ENCODE data around the gene PLTP. TPM values are rescaled to one million over a fixed set of nuclear protein-coding genes. Genes with fewer than 3 reads are reported as not detected.

Gene PLTP
- total and polyA plus RNA-seq, 2 of the 13 experiments (the other 11 are each of a cell fraction or from before 2014, with no cell fraction given) = 16.9 to 28.6 TPM

DNA sequence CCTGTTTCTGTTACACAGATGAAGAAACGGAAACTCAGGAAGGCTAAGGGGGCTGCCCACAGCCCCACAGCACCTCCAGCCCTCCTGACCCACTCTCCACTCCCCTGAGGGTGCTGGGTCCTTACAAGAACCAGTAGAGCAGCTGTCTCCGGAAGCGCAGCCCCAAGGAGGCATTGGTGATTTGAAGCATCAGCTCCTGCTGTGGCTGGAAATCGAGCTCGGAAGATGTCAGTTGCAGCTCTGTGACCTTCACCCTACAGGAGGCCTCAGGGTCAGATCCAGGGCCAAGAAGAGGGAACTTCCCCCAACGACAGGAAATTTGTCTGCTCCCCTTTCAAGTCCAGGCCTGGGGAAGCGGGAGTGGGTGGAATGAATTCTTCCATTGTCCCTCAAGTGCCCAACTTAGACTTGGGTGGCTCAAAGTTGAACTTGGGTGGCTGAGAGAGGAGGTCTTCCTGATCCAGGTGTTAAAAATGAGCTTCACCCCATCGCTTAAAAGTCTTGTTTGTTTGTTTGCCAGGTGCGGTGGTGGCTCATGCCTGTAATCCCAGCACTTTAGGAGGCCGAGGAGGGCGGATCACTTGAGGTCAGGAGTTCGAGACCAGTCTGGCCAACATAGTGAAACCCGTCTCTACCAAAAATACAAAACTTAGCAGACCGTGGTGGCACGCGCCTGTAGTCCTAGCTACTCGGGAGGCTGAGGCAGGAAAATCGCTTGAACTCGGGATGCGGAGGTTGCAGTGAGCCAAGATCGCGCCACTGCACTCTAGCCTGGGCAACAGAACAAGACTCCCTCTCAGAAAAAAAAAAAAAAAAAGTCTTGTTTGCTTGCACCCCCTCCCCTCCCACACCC, 1.9 kb downstream of the PLTP start (continued):
- TF ChIP-seq THAP8 (CRISPR knock-in tag; IDR thresholded peaks at IDR 0.05; ENCODE audit: borderline replicate concordance) (no peak), KLF9 (CRISPR knock-in tag; IDR thresholded peaks at IDR 0.05; ENCODE audit: low read depth) (no peak), ZNF292 (CRISPR knock-in tag; IDR thresholded peaks at IDR 0.05; ENCODE audit: borderline replicate concordance, low read depth) (no peak; the same call in 1 of the 2 replicates), SMARCE1 (IDR thresholded peaks at IDR 0.05; ENCODE audit: borderline replicate concordance) (no peak), MLLT10 (CRISPR knock-in tag; IDR thresholded peaks at IDR 0.05) (no peak), MAFF (IDR thresholded peaks at IDR 0.05; ENCODE audit: low read depth, low read length) (no peak), IRF2 (CRISPR knock-in tag; IDR thresholded peaks at IDR 0.05) (no peak), ZNF432 (CRISPR knock-in tag; IDR thresholded peaks at IDR 0.05; ENCODE audit: borderline replicate concordance) (no peak), SKI (IDR thresholded peaks at IDR 0.05; ENCODE audit: partially characterized antibody) (peak; percentile 55), ZNF12 (CRISPR knock-in tag; IDR thresholded peaks at IDR 0.05) (no peak), PRDM4 (CRISPR knock-in tag; IDR thresholded peaks at IDR 0.05; ENCODE audit: borderline replicate concordance) (no peak), PLSCR1 (CRISPR knock-in tag; IDR thresholded peaks at IDR 0.05; ENCODE audit: borderline replicate concordance) (no peak), ESRRA (CRISPR knock-in tag; IDR thresholded peaks at IDR 0.05; ENCODE audit: low read depth) (peak; percentile 87), ZNF207 (IDR thresholded peaks at IDR 0.05; ENCODE audit: borderline replicate concordance) (no peak), PHF8 (CRISPR knock-in tag; IDR thresholded peaks at IDR 0.05) (peak; percentile 37), GFI1 (CRISPR knock-in tag; IDR thresholded peaks at IDR 0.05; ENCODE audit: borderline replicate concordance) (no peak), HNF4G (IDR thresholded peaks at IDR 0.05; ENCODE audit: borderline replicate concordance, low read depth, low read length) (0 out of 2 replicates have a peak, but pooled peaks have one; percentile 22), HNF4G (CRISPR knock-in tag; IDR thresholded peaks at IDR 0.05; ENCODE audit: borderline replicate concordance, low read depth) (peak; percentile 21; the same call in 1 of the 2 replicates), RELA (CRISPR knock-in tag; IDR thresholded peaks at IDR 0.05) (no peak)
- TF ChIP-seq, protein P1, sequence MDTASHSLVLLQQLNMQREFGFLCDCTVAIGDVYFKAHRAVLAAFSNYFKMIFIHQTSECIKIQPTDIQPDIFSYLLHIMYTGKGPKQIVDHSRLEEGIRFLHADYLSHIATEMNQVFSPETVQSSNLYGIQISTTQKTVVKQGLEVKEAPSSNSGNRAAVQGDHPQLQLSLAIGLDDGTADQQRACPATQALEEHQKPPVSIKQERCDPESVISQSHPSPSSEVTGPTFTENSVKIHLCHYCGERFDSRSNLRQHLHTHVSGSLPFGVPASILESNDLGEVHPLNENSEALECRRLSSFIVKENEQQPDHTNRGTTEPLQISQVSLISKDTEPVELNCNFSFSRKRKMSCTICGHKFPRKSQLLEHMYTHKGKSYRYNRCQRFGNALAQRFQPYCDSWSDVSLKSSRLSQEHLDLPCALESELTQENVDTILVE (CRISPR knock-in tag; IDR thresholded peaks at IDR 0.05) = 0 out of 2 replicates have a peak, but pooled peaks have one; percentile 12
- TF ChIP-seq, protein P2, sequence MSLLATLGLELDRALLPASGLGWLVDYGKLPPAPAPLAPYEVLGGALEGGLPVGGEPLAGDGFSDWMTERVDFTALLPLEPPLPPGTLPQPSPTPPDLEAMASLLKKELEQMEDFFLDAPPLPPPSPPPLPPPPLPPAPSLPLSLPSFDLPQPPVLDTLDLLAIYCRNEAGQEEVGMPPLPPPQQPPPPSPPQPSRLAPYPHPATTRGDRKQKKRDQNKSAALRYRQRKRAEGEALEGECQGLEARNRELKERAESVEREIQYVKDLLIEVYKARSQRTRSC (CRISPR knock-in tag; IDR thresholded peaks at IDR 0.05; ENCODE audit: low read depth) = no peak
- TF ChIP-seq, protein P3, sequence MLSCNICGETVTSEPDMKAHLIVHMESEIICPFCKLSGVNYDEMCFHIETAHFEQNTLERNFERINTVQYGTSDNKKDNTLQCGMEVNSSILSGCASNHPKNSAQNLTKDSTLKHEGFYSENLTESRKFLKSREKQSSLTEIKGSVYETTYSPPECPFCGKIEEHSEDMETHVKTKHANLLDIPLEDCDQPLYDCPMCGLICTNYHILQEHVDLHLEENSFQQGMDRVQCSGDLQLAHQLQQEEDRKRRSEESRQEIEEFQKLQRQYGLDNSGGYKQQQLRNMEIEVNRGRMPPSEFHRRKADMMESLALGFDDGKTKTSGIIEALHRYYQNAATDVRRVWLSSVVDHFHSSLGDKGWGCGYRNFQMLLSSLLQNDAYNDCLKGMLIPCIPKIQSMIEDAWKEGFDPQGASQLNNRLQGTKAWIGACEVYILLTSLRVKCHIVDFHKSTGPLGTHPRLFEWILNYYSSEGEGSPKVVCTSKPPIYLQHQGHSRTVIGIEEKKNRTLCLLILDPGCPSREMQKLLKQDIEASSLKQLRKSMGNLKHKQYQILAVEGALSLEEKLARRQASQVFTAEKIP (CRISPR knock-in tag; IDR thresholded peaks at IDR 0.05; ENCODE audit: borderline replicate concordance) = no peak

Data from HepG2 (cell line).